Right forelimb (tissue), 1 donor: ENCODE data around the gene SPOUT1.

Source experiments
- DNase-seq: peaks from one replicate; pipeline ENCODE4 v3.0.0-alpha.2; 2018

Gene SPOUT1

GRCh38 chr9:128771094-128771721 lies 58.4 kb downstream of the SPOUT1 start:
- no peak for DNase-seq

- DNase-seq: no peak
Measured at GRCh38 chr9:128770286-128771030, 59.1 kb downstream of the SPOUT1 start.
